Measurements from ENCODE around the gene BLCAP.
"Not testable (repeated sequence)": the region's sequence is repeated elsewhere in the genome, so short reads cannot be mapped to it uniquely, and the experiment has no call there.

BLCAP gene

GRCh38 chr20:37479925-37480691 lies 47.6 kb downstream of the BLCAP start:
- DNase-seq (ENCODE audit: low read depth), result no peak

DNA sequence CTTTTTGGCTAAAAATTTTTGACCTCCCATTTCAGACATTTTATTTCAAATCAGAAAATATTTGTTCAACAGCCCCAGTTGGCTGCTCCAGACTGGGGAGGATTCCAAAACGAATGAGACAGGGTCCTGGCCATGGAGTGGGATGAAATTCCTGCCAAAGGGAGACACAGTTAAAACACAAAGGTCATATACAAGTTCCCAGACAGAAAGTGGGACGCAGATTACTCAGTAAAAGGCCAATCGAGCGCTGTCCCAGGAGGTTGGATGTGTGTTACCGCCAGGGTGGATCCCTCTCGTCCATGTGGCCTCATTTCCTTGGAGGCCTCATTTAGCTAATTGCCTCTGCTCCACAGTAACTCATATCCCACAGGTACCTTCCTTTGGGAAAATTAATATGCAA lies 48.4 kb downstream of the BLCAP start:
- DNase-seq (ENCODE audit: low read depth), result no peak

GRCh38 chr20:37477041-37477440 lies 50.6 kb downstream of the BLCAP start:
- no peak for DNase-seq (ENCODE audit: low read depth)

DNA sequence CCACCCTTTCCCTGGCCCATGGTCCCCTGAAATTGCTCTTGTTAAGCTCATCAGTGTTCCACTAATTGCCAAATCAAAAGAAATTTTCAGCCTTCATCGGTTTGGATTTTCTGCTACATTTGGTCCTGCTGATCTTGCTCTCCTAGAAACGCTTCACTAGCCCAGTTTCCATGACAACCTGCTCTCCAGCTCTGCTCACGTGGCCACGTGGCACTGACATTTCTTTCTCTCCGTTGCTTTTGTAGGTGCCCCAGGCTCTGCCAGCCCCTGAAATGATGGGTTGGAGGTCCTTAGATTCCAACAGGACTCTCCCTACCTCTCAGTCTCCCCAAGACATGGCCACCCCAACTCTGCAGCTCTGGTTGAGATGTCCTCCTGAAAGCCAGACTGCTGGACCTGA lies 52.4 kb downstream of the BLCAP start:
- no peak for DNase-seq (ENCODE audit: low read depth)

DNA sequence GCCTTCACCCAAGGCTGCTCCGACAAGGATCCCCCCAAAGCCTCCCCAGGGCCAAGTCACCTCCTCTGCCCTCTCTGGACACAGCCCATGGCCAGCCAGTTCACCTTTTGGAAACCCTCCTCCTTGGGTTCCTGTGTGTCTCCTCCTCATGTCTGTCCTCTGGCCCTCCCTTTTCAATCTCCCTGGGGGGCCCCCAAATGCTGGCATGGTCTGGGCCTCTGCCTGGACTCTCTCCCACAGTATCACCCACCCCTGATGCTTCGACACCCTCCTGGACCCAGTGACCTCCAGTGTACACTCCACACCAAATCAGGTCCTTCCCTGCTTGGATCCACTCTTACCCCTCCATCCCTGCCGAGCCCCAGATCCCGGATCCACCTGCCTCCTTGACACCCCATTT lies 53.3 kb downstream of the BLCAP start:
- DNase-seq (ENCODE audit: low read depth), result no peak

DNA sequence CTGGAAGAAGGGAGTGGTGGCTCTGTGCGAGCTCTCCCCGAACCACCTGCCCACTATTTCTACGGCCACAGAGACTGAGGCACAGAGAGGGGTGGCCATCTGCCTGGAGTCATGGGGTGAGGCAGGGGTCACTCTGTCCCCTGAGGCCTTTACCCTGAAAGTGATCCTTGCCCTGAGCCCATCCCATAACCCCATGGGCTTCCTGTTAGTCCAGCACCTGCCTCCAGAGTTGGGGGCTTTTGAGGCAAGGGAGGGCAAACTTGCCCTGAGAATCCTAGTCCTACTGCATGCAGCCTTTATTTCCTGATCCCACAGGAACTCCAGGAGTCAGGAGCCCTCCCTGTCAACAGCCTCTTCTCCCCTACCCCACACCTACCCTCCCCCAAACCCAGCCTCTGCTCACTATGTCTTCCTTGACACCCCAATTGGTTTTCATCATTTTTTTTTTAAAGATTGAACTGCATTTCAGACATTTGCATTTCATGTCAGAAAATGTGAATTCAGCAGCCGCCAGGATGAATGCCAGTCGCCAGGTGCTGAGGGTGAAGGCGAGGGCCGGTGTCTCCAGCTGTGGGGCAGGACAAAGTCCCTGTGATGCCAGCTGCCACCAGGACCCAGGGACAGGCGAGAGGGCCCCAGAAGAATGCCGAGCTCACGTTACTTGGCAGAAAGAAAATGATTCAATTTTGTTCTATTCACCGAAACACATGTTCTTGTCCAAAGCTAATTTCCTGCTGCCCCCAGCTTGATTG lies 54.3 kb downstream of the BLCAP start:
- DNase-seq (ENCODE audit: low read depth), result no peak

DNA sequence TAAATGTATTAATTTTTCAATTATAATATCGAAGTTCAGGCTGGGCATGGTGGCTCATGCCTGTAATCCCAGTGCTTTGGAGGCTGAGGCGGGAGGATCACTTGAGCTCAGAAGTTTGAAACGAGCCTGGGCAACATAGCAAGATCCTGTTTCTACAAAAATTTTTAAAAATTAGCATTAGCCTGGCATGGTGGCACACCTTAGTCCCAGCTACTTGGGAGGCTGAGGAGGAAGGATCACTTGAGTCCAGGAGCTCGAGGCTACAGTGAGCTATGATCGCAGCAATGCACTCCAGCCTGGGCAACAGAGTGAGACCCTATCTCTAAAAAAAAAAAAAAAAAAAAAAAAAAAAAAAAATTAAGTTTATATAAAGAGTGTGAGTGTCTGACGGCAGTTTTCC lies 55.2 kb downstream of the BLCAP start:
- DNase-seq (ENCODE audit: low read depth), result not testable (repeated sequence)

GRCh38 chr20:37471741-37472235 lies 55.9 kb downstream of the BLCAP start:
- no peak for DNase-seq (ENCODE audit: low read depth)

DNA sequence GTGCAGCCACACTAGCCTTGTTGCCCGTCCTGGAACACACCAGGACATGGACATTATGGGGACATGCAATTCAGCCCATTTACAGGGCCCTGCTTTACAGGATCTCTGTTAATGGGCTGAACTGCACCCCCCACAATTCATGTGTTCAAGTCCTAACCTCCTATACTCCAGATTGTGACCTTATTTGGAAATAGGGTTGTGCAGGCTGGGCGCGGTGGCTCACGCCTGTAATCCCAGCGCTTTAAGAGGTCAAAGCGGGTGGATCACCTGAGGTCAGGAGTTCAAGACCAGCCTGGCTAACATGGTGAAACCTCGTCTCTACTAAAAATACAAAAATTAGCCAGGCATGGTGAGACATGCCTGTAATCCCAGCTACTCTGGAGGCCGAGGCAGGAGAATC lies 57.5 kb downstream of the BLCAP start:
- DNase-seq (ENCODE audit: low read depth), result not testable (repeated sequence)

DNA sequence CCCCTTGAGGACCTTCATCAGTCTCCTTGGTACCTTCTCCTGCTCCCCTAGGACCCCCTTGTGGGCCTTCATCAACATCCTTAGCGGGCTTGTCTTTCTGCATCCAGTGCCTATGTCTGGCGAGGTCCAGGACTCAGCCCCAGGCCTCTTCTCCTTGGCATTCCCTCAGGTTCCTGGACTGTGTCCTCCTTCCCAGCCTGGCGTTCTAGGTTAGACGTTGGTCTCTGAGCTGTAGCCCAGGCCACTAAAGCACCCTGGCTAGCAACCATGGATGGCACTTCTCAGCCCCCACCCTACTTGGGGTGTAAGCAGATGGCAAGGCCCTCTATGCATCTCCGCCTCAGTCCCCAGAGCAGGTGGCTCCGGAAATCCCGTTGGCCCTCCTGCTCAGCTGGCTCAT lies 58.1 kb downstream of the BLCAP start:
- DNase-seq (ENCODE audit: low read depth), result no peak

DNA sequence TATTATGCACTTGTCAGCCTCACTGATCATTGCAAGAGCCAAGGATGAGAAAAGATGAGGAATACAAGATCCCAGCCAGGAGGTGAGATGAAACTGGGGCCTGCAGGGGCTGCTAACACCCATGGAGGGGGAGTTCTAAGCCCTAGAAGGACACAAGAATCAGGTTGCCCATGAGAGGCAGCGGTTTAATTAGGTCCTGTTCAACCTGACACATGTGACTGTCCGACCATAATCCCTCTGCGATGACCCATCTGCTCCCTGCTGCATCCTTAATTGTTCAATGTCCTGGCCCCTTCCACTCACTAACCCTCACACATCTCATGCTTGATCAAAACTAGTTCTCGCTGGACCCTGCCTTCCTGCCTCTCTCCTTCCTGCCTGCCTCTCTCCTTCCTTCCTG lies 58.8 kb downstream of the BLCAP start:
- no peak for DNase-seq (ENCODE audit: low read depth)

Data from HS-5 (cell line).